ENCODE measurements around the gene SIN3A. TPM values are rescaled to one million over a fixed set of nuclear protein-coding genes. Genes with fewer than 3 reads are reported as not detected.
"Not testable (repeated sequence)": the region's sequence is repeated elsewhere in the genome, so short reads cannot be mapped to it uniquely, and the experiment has no call there.

SIN3A gene
- total RNA-seq, 1 donor from 2014 or later = 28.3 TPM

DNA sequence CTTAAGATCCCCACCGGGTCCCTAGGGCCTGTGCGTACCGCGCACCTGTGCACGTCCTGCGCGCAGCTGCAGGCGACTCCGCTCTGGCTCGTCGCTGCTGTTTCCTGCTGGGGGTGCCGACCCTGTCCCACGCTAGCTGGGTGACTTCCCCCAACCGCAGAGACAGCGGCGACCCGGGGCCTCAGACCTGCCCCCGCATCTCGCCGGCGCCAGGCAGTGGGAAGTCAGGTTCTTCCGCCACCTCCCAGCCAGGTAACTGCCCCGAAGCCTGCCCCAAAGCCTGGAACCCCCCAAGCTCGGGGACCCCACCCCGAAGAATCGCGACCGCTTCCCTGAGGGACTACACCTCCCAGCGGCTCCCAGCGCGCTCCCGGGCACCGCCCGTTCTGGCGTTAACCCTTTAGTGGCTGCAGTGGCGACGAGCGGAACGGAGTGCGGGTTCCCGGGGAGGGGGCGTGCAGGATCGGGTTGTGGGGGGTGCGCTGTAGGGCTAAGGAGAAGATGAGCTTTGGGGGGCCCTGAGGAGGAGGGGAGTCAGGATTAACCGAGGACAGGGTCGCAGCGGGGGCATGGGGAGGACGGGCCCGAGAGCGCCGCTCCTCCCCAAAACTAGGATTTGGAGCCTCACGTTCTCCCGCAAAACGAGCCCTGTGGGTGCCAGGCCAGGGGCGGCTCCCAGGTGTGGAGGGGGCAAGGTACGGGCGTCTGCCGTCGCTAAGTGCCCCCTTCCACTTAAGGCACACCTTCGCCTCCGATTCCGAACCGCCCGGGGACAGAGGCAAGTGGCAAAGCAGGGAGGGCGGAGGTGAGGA, 104.1 kb downstream of the SIN3A start:
- ATAC-seq = peak; percentile 81

GRCh38 chr15:75346796-75347221, 104.7 kb downstream of the SIN3A start, which contains the start of gene NEIL1:
TSS of gene NEIL1 (plus strand) at chr15:75347039. CDS start at chr15:75348906, 1,867 bp downstream.
- ATAC-seq (no peak), DNase-seq (peak; percentile 37)
- intact Hi-C loops (cut with micrococcal nuclease) = no loop called here

More for the DNA sequence above, 104.1 kb downstream of the SIN3A start:
- intact Hi-C loops (cut with micrococcal nuclease) = no loop called here
- DNase-seq = peak; percentile 79

GRCh38 chr15:75343953-75344352, 107.5 kb downstream of the SIN3A start:
- intact Hi-C loops (cut with micrococcal nuclease); ATAC-seq: not testable (repeated sequence)
- DNase-seq = peak; percentile 19

- DNase-seq (no peak), ATAC-seq (no peak)
- intact Hi-C loops (cut with micrococcal nuclease) = no loop called here
These were observed 109.3 kb downstream of the SIN3A start for GRCh38 chr15:75342221-75342620.

DNA sequence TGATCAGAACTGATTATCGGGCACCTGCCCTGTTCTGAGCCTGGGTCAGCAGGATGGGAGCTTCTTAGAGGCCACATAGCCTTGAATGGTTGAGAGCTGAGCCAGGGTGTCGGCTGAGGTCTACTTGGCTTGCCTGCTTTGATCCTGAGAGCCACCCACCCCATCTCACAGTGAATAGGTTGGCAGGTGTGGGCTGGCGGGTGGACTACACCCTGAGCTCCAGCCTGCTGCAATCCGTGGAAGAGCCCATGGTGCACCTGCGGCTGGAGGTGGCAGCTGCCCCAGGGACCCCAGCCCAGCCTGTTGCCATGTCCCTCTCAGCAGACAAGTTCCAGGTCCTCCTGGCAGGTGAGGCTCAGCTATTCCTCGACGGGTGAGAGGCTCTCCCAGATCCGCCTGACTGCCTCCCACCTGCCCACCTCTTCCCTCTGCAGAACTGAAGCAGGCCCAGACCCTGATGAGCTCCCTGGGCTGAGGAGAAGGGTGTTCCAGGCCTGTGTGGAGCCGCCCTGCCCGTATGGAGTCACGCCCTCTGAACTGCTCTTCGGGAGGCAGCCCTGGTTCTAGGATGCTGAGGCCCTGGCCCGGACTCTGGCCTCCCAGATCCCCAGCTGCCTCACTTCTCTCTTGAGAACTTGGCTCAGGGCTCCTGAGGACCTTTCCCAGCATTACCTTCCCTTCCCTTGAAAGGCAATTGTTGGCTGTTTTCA, 111.8 kb downstream of the SIN3A start:
- intact Hi-C loops (cut with micrococcal nuclease) = no loop called here
- DNase-seq (peak; percentile 19), ATAC-seq (no peak)

- intact Hi-C loops (cut with micrococcal nuclease) = no loop called here
- ATAC-seq (no peak), DNase-seq (peak; percentile 22)
These were observed 112.7 kb downstream of the SIN3A start for GRCh38 chr15:75338661-75339240.

- peak; percentile 95 for ATAC-seq
- peak; percentile 97 for DNase-seq
- intact Hi-C loops (cut with micrococcal nuclease) = no loop called here
These were observed 115.7 kb downstream of the SIN3A start, which contains the start of gene COMMD4 for GRCh38 chr15:75335705-75336355. TSS of gene COMMD4 (plus strand) at chr15:75336063. CDS start at chr15:75336090, 27 bp downstream.

DNA sequence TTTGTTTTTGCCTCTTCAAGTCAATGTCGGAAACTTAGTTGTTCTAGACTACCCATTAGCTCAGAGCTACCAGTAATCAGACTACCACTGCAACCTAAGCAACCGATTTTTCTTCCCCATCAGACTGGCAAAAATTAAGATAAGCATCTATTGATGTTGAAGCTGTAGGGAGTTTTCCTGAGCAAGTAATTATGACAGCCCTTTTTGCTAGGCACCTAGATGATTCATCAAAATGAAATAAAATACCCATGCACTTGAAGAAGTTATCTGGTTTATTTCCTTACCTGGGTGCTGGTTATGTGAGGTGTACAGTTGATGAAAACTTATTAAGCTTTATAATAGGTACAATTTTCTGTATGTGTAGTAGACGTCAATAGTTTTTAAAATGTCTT, 116.2 kb downstream of the SIN3A start:
- DNase-seq (no peak), ATAC-seq (no peak)
- intact Hi-C loops (cut with micrococcal nuclease) = no loop called here

- ATAC-seq; intact Hi-C loops (cut with micrococcal nuclease): not testable (repeated sequence)
- peak; percentile 15 for DNase-seq
These were observed 117.7 kb downstream of the SIN3A start for GRCh38 chr15:75333654-75334419.

GRCh38 chr15:75332093-75332492, 119.4 kb downstream of the SIN3A start:
- ATAC-seq; DNase-seq; intact Hi-C loops (cut with micrococcal nuclease): not testable (repeated sequence)

GRCh38 chr15:75329571-75329970, 121.9 kb downstream of the SIN3A start:
- DNase-seq = no peak
- intact Hi-C loops (cut with micrococcal nuclease) = no loop called here
- ATAC-seq = no peak

DNA sequence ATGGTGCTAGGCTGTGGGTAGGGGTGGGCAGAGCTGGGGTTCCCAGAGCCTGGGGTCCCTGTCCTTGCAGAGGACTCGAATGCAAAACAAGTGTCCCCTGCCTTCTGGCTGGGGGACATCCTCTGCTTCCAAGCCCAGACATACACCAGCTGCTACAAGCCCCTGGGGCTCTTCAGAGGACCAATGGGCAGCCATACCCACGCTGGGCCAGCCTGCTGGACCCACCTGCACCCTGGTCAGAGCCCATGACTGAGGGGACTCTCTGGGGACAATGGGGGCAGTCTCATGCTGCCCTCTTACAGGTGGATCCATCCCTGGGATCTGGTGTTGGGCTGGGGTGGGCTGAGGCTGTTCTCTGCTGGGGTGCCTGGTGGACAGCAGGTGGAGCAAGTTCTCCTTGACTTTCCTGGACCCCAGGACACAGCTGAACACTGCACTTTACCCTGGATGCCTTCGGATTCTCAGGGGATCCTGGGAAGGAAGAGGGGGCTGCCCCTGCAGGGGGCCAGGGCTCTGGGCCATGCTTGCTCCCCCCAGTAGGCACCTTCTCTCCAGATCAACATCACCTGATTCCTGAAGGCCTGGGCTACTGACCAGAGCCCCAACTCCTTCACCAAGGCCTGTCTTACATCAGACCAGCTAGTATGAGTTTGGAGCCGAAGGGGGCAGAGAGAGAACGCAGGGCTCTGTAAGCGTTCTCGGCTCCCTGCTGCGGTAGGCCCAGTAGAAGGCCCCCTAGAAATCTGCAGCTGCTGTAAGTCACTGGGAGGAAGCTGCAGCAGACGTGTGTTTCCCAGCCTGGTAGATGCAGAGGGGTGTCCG, 122.8 kb downstream of the SIN3A start:
- intact Hi-C loops (cut with micrococcal nuclease) = no loop called here

DNA sequence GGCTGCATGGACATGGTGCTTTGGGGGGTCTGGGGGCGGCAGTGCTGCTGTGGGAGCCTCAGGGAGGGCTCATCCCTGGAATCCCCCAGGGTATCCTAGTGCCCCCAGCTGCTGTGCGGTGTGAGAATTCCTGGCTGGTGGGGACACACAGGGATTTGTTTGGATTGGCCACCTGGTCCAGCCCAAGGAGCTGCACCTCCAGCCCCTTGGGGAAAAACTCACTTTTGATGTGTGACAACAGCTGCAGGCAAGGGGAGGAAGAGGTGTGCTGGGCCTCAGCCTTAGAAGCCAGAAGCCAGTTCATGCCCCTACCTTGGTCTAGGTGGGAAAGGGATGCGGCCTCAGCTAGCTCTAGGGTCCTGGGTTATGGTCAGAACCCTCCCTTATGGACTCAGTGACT, 124.0 kb downstream of the SIN3A start:
- intact Hi-C loops (cut with micrococcal nuclease) = no loop called here
- DNase-seq (no peak), ATAC-seq (no peak)

More for the DNA sequence above, 122.8 kb downstream of the SIN3A start:
- no peak for DNase-seq
- ATAC-seq = no peak

DNA sequence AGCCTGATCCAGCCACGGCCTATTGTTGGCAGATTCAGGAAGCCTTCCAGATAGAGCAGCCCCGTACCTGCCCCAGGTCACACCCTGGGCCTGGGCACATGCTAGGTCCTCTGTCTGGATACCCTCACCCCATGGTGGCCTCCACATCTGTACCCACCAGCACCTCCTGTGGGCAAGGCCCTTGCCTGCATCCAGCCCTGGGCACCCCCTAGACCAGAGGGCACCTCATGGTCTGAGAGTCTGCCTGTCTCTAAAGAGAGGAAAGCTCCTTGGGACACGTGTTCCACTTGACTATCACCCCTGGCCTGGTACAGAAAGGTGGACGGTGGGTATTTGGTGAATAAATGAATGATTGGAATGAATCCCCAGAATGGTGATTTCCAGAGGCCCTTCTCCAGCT, 124.5 kb downstream of the SIN3A start:
- ATAC-seq = no peak
- intact Hi-C loops (cut with micrococcal nuclease) = no loop called here
- no peak for DNase-seq

GRCh38 chr15:75325922-75326321, 125.6 kb downstream of the SIN3A start:
- no peak for DNase-seq
- no peak for ATAC-seq
- intact Hi-C loops (cut with micrococcal nuclease) = no loop called here

- ATAC-seq = no peak
- DNase-seq = no peak
- intact Hi-C loops (cut with micrococcal nuclease) = no loop called here
These were observed 129.8 kb downstream of the SIN3A start for GRCh38 chr15:75321711-75322110.
